ENCODE measurements around the gene LSAMP.
"Not testable (repeated sequence)": the region's sequence is repeated elsewhere in the genome, so short reads cannot be mapped to it uniquely, and the experiment has no call there.

LSAMP gene

DNA sequence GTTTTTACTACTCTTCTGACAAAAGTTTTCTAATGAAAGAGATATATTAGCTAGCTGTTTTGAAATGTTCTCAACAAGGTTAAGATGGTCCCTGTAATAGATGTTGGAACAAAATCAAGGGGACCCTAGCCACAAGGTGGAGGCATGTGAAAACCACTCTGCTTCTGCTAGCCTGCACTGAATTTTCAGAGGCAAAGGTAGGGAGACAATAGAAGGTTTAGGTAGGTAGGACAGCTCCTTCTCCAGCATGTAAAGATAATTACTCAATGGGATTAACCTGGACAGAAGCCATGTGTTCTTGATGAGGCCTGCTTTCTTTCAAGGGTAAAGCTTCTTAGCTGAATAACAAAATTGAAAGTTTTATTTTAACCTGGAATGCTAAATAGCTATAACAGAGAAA is 333.5 kb downstream of the LSAMP start:
- no peak for DNase-seq (ENCODE audit: low read depth in 2 of 2)

DNA sequence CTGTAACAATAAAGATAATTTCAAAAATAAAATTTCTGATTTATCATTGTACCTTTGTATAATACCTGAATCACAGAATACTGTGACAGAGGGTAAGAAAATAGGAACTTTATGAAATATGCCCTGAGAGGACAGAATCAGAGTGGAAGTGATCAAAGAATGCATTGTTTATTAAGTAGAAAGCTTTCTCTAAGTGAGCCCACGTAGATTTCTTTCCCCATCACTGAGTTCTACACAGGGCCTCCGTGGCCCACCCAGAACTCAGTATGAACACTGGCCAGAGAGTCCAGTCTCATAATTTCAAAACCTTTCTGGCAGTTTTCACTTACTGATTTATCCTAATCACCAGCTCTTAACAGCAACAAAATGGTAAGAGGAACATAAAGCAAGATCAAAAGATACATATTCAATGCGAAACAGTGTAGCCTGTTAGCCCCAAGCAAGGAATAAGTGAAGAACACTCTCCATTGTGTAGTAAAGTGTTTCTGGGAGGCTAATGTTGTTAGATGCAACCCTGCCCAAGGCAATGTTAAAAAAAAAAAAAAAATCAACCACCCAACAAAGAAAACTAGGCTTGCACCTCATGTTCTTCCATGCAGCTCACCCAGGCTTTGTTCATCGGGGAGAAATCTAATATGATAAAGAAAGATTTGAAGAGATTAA is 341.3 kb downstream of the LSAMP start:
- DNase-seq (ENCODE audit: low read depth in 2 of 2) = no peak

DNA sequence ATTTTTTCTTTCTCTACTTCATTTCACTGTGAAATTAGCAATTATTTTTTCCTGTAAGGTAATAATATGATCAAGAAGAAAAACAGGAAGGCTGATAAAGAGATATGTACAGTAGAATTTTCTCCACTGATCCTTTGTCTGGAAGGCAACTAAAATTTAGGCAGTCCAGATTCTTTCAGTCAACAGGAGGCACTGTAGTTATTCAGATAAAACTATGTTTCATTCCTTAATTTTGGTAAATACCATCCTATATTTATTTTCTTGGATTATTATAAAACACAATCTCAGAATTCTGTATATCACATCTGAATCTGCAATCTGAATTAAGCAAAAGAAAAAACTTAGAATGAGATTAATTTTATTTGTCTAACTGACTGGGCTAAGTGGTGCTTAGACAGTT is 343.2 kb downstream of the LSAMP start:
- DNase-seq (ENCODE audit: low read depth in 2 of 2) = no peak

DNA sequence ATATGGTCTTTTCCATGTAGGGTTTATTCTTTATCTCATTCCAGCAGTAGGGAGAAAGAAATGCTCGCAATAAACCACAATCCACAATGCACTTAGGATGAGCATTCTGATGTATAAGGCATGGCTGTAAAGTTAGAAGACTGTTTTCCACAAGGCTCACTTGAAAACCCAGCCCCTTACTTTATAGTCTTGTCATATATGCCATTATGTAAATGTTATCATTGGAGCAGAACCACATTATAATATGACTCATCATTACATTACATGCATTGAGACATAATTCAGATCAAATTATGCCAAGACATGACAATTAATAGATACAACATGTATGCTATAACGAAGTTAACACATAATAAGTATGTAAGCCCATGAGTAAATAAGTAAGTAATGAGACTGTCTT is 348.1 kb downstream of the LSAMP start:
- DNase-seq (ENCODE audit: low read depth in 2 of 2) = no peak

DNA sequence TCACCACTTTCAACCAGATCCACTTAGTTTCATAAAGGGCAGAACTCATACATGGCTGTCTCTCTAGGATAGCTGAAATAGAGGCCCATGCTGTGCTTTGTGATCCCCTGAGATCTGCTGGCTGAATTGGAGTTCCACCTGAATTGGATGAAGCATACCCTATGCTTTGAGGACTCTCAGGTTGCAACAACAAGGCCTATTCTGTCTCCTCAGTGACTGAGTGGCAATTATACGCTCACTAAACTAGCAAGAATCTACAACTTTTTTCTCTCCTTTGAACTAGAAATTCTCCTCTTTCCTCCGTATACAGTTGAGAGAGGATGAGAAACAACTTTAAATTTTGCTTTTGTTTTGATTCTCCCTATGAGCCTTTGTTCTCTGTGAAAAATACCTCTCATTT is 348.7 kb downstream of the LSAMP start:
- DNase-seq (ENCODE audit: low read depth in 2 of 2) = no peak

DNA sequence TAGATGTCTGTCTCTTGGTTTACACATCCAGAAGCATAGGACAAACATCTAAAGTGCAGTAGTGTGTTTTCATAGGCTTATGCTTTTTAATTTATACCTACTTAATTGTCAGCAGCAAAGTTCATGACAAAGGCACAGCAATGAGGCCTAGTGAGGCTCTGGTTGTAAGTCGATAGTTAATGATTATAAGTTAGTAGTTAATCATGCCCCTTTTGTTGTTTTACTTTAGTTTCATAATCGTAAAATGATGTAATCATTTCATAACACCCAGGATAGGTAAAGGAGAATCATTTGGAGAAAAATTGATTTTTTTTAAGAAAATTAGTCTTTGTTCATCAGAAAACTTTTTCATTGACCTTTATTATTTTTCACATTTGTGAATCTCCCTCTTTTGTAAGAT is 351.9 kb downstream of the LSAMP start:
- no peak for DNase-seq (ENCODE audit: low read depth in 2 of 2)

DNA sequence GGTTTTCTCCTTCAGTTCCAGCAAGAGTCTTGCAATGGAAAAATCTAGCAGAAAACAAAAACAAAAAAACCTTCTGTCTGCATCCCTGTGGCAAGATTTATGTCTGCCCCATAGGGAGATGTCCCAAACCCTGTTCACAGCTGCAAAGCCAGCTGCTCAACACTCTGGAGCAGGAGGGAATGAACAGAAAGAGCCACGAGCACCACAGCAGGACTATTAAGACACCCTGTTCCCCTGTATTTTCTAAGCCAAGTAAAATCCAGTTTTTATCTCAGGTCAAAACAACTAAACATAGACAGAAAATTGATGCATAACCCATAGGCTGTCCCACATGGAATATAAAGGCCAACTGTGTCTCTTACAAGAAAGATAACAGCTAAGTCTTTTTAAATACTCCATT is 357.9 kb downstream of the LSAMP start:
- DNase-seq (ENCODE audit: low read depth in 2 of 2) = no peak

DNA sequence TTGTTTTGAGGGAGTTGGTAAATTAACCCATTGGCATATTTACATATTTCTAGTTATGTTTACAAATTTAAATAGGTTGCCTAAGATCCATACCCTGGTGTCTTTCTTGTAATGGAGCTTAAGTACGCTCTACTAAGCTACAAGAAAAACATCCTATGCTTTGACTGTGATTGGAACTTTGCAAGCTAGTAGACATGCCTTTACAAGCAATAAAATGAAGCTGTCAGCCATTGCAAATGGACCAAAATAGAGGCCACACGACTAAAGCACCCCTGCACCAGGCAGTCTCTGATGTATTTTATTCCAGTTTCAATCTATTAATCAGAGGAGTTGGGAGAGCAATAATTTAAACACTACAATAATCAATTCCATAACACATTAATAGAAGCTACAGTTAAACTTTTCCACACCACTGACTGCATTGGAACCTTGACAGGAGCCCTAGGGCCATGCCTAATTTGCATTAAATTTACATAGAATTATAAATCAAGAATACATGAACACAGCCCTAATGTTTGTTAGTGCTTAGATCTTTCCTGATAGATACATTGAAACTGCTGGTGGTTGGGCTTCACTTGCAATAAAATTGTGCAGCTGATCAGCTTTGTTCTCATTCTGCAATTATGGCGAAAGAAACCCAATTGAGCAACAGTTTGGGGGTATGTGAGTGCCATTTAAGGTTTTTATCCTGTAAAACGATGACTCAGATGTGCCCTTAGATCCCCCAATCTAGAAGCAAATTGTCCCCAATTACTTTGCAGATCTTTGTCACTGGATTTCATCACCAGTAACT is 360.1 kb downstream of the LSAMP start:
- DNase-seq (ENCODE audit: low read depth in 2 of 2) = no peak

DNA sequence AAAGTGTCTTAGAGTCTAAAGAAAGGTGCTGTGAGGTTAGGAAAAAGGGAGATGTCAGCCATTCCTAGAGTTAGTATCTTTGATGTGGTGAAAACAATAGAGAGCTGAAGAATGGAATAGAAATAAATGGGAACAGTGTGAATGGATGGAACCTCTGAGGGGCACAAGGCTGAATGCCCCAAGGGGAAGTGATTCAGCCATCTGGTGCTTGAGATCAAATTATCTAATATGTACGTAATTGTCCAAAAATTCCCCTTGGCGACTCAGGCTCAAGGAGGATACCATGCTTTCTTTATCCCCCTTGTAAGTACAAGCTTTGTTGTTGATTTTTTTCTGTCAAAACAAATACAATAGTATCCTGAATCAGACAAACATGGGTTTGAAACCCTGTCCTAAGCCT is 361.6 kb downstream of the LSAMP start:
- DNase-seq (ENCODE audit: low read depth in 2 of 2) = no peak

DNA sequence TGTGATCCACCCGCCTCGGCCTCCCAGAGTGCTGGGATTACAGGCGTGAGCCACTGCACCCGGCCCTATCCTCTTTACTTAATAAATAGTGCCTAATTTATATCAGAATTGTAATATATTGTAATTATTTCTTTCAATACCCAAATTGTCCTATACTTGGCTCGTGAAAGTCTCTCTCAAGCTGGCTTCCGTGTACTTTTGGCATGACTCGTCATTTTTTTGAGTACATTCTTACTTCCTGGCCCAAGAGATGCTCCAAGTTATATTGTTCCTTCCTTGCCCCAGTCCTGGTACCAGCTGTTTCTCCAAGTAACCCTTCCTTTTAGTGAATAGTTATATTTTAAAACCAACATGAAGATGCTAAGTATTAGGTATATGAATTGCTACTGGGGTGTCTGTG is 366.7 kb downstream of the LSAMP start:
- DNase-seq (ENCODE audit: low read depth in 2 of 2) = no peak

DNA sequence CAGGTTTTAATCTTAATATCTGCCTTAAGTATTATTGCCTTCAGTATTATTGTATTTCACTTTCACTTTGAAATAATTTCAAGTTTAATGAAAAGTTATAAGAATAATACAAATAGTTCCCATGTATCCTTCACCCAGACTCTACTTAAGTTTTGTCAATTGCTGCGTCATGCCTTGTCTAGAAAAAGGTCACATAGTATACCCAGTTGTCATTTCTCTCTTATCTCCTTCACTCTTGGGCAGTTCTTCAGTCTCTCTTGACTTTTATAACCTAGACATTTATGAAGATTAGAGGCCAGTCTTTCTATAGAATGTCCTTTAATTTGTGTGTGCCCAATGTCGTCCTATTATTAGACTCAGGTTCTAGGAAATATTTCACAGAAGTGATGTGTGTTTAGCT is 367.7 kb downstream of the LSAMP start:
- no peak for DNase-seq (ENCODE audit: low read depth in 2 of 2)

DNA sequence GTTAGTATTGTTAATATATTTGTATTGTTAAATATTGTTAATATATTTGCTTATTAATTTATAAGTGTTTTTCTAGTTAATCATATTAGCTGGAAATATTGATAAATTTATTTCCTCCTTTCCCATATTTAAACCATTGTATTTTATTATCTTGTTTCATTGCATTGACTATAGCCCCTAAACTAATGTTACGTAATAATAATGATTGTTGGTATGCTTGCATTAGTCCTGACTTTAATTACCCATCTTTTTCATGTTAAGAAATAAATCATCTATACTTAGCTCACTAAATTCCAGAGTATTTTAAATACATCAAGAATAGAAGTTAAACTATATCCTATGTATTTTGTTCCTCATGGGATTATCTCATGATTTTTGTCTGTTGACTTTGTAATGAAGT is 368.2 kb downstream of the LSAMP start:
- no peak for DNase-seq (ENCODE audit: low read depth in 2 of 2)

DNA sequence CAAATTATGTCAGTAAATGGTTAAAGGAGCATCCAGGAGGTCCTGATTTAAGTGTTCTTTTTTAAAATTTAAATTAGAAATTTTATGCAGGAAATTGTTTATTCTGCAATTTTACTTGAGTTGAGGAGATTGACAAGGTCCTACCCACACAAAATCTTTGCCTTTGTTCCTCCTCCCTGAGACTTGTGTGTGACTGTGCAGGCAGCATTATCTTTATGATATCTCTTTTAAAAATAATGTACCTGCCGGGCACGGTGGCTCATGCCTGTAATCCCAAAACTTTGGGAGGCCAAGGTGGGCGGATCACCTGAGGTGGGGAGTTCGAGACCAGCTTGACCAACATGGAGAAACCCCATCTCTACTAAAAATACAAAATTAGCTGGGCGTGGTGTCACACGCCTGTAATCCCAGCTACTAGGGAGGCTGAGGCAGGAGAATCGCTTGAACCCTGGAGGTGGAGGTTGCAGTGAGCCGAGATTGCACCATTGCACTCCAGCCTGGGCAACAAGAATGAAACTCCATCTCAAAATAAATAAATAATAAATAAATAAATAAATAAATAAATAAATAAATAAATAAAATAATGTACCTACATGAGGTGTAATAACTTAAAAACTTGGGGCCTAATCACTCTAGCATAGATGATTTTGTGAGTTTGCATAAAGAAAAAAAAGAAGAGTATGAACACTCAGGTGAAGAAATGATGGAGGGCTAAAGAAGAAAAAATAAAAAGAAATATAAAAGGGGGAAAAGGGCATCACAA is 374.6 kb downstream of the LSAMP start:
- not testable (repeated sequence) for DNase-seq (ENCODE audit: low read depth in 2 of 2)

DNA sequence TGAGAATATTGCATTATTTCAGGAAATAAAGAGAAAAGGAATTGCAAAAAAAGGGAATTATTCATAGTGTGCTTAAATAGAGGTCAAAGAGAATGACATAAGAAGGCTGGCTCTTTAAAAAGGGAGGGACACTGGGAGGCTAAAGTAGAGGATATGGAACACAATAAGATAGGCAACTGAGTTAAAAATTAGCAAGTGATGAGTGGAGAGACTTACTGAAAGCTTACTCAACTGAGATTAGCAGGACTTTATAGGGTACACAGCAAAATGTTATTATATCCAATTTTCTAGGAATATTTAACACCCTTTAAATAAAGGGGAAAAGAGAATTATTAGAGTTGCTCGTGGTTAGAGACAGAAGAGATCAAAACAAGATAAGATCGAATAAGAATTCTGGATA is 375.2 kb downstream of the LSAMP start:
- no peak for DNase-seq (ENCODE audit: low read depth in 2 of 2)

DNA sequence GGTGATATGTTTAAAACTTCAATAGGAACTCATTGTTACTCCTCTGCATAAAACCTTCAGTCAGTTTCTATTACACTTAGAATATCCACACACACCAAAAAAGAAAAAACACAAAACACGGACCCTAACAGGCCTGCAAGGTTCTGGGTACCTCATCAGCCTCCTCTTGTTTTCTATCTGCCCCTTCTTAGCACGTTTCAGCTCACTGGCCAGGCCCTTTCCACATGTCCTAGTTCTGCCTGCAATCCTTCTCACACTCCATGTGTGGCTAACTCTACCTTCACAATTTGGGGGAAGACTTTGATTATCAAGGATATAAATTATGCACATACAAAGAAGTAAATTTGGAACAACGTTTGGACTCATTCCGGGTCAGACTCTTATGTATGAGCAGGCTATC is 376.3 kb downstream of the LSAMP start:
- DNase-seq (ENCODE audit: low read depth in 2 of 2) = no peak

DNA sequence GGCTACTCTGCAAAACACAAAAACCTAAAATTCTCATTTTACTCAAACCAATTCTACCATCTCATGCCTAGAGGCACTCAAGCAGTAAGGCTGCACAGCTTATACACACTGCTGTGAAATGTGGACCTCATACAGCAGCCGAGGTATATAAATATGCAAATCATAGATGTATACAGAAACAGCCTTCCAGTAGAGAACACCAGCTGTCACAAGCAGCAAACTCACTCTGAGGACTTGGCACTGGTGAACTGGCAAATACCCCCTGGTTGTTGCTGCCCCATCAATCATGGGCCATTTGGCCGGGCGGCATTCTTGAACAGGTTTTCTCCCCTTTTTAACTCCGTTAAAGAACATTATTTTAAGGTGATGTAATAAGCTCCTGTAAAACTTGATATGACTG is 378.0 kb downstream of the LSAMP start:
- no peak for DNase-seq (ENCODE audit: low read depth in 2 of 2)

DNA sequence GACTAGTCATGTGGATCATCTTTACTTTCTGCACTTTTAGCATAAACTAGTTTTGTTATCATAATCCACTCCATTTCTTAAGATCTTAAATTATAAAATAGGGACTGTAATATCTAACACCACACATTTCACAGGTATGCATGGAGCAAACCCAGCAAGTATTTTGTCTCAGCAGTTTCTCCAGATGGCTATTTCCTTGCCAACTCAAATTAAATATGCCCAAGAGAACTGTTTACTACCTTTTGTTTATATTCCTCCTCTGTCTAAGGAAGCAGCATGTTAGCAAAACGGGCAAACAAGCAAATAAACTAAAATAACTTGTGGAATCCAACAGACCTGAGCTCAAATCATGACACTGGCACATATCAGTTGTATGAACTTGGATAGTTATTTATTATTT is 379.8 kb downstream of the LSAMP start:
- DNase-seq (ENCODE audit: low read depth in 2 of 2) = no peak

DNA sequence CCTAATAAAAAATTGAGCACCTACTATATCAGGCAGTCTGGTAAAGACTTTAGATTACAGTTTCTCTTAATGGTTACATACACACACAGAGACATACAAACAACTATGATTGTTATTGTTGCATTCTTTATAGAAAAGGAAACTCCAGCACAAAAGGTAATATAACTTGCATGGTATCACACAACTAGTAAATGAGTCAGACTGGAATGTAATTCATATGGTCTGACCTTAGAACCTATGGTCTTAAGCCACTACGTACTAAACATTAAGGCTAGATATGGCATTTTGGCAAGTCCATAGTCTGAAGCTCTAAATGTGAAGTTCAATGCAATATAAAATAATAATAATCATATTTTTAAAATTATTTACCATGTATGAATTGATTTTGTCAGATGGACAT is 380.6 kb downstream of the LSAMP start:
- no peak for DNase-seq (ENCODE audit: low read depth in 2 of 2)

DNA sequence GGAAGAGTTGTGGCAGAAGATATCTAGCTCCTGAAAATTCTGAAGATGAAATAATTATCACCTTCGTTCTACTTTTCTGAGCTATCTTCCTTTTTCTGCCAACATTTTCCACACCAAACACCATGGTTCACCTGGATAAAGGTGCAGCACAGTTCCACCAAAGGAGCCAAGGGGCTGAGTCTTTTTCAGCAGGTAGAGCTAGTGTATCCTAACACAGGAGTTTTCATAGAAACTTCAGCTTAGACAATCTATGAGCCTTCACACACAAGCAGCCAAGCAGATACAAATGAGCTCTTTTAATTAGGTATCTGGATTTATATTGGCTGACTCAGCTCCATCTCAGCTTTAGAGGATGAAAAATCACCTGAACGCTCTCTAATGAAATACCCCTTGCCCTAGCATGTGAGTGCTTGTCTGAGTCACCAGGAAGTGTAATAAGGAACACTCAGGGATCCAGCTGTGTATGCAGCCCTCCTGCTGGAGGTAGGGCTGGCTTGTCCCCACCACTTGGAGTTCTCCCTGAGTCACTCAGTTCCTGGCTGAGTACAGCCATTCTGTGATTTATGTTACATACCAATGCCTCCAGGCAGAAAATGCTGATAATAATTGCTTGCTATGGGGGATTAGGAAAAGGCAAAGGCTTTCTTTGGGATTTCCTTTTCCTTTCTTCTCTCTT is 385.7 kb downstream of the LSAMP start:
- DNase-seq (ENCODE audit: low read depth in 2 of 2) = no peak

DNA sequence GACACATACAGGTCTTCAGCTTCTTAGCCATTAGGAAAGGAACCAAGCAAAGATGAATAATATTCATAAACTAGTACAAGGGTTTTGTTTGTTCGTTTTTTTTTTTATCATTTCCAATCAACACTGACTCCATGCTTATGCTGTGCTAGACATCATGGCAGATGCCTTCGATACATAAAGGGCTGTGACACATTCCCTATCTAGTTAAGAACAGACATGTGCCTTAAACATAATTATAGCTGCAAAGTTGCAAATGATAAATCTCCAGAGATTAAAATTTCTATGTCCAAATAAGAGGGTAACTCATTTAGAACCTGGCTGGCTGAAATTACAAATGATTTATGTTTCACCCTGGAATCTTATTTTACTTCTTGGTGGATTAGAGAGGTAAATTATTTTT is 386.4 kb downstream of the LSAMP start:
- no peak for DNase-seq (ENCODE audit: low read depth in 2 of 2)

DNA sequence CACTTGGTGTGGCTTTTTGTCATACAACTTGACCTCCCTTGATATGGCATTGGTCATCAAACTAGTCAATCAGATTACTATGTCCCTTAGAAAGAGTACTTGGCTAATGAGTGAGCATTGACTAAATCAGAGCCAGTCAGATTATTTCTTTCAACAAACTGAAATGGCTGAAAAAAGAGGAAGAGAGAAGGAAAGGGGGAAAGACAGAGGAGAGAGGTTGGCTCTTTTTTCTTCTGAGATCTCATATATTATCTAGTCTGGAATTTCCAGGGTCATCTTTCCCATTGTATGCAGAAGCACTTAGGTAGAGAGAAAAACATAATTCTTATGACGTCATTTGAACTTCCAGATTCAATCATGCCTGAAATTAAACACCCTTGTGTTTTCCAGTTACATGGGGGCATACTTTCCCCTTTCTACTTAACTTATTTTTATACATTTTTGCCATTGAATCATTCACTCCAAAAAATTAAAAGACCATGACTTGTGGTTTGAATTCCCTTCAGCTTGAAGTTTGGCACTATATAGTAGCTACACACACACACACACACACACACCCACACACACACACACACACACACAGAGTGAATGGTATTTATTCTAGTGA is 387.8 kb downstream of the LSAMP start:
- no peak for DNase-seq (ENCODE audit: low read depth in 2 of 2)

DNA sequence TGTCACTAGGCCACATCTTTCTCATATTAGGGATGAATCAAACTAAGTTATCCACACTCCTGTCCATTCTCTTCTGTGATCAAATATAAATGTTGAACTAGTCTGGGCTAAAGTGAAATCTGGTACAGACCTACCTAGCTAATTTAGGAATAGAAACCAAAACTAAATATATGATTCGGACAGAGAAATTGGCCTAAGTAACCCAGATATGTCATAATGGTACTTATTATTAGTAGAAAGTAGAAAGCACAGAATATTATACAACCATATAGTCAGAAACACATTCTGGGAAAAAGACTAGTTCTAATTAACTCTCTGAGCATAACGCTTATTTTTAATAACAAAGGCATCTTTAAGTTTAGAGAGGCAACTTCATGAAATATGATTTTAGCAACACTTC is 389.0 kb downstream of the LSAMP start:
- no peak for DNase-seq (ENCODE audit: low read depth in 2 of 2)
